NB4 (cell line): ENCODE measurements around the gene PCK1.

Experiments used
- POLR2A ChIP-seq: IDR thresholded peaks from 2 replicates; pipeline ENCODE4 v1.6.1; 2011; ENCODE audit warnings: mild to moderate bottlenecking; ENCODE audit not compliant: insufficient read length; ENCODE audit errors: extremely low read depth
- TF ChIP-seq, protein P1 (sequence below): IDR thresholded peaks from one replicate; pipeline ENCODE4 v1.5.1; 2012; ENCODE audit warnings: low read depth, low read length

DNA sequence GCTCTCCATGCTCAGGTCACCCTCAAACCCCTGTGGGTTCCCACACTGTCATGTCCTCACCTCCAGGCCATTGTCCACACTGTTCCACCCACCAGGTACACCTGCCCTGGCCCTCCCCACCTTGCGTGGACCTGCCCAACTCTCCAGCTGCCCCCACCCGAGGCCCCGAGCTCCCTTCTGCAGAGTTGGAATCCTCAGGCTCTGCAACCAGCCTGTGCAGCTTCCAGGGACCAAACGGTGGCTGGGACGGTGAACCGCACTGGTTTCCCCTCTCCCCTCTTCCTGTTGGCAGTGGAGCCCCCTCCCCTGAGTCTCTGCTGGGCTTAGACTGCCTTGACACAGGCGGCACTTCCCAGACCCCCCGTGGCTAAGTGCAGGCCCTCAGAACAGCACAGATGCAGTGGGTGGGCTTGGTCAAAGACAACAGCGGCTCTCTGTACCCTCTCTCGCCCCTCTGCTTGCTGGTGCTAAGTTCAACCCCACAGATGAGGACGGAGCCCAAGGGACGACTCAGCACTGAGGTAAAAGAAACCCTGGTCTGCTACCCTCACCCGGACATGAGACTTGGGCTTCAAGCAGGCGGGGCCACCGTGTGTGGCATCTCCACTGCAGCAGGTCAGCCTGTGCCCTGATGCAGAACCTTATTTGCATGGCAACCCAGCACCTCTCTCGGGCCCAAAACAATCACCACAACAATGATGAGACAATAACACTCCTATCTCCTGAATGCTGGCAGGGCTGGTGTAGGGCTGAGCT, 48.4 kb downstream of the PCK1 start:
- TF ChIP-seq, protein P1, sequence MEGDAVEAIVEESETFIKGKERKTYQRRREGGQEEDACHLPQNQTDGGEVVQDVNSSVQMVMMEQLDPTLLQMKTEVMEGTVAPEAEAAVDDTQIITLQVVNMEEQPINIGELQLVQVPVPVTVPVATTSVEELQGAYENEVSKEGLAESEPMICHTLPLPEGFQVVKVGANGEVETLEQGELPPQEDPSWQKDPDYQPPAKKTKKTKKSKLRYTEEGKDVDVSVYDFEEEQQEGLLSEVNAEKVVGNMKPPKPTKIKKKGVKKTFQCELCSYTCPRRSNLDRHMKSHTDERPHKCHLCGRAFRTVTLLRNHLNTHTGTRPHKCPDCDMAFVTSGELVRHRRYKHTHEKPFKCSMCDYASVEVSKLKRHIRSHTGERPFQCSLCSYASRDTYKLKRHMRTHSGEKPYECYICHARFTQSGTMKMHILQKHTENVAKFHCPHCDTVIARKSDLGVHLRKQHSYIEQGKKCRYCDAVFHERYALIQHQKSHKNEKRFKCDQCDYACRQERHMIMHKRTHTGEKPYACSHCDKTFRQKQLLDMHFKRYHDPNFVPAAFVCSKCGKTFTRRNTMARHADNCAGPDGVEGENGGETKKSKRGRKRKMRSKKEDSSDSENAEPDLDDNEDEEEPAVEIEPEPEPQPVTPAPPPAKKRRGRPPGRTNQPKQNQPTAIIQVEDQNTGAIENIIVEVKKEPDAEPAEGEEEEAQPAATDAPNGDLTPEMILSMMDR: no peak
- TF ChIP-seq POLR2A: no peak
